Right renal cortex interstitium (tissue), 3 donors: ENCODE measurements around the gene ZNF644. TPM values are rescaled to one million over a fixed set of nuclear protein-coding genes. Genes with fewer than 3 reads are reported as not detected.
"Not testable (repeated sequence)": the region's sequence is repeated elsewhere in the genome, so short reads cannot be mapped to it uniquely, and the experiment has no call there.

ENCODE experiments used
- DNase-seq, 3 donors: peaks; one replicate each; pipeline ENCODE4 v3.0.0-alpha.2; 2013; ENCODE audit warnings: low read depth in 3 of 3, low spot score in 2 of 3
- polyA plus RNA-seq, 3 donors: library from polyadenylated mRNA; unstranded; fragments of 120-200 nt; gene quantifications; one replicate each; pipeline ENCODE4 v1.2.1, GENCODE V29; 2013; ENCODE audit not compliant: insufficient read length in 3 of 3

Gene ZNF644
- 10 to 100 TPM; 65.6 to 76.7 (median 75.9) TPM for polyA plus RNA-seq

- peak; percentile 56 to 77 (median 75) for DNase-seq
These were observed at the start of gene ZNF644 for GRCh38 chr1:91021686-91022517. Gene ZNF644 (minus strand): TSS chr1:91022035. CDS start chr1:90982353, 39,682 bp downstream.

DNA sequence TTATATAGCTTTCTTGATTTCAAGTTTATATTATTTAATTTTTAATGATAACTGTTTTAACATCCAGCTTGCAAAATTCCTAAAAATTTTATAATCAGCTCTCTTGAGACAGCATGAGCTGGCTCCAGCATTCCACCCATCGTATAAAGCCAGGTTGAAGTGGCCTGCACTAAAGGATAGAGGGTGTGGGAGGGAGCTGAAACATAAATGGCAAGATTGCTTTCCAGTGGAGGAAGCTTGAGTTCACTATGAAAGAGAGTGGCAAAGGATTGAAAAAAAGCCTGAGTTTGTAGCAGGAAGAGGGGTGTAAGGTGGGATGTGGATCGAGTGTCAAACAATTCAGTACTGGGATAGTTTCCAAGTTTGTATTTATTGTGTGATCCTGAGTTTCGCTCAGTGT is 48.5 kb upstream of the ZNF644 start:
- no peak for DNase-seq

- no peak for DNase-seq
These were observed 44.7 kb upstream of the ZNF644 start for GRCh38 chr1:91066538-91066937.

- no peak for DNase-seq
These were observed 43.5 kb upstream of the ZNF644 start for GRCh38 chr1:91065337-91065736.

DNA sequence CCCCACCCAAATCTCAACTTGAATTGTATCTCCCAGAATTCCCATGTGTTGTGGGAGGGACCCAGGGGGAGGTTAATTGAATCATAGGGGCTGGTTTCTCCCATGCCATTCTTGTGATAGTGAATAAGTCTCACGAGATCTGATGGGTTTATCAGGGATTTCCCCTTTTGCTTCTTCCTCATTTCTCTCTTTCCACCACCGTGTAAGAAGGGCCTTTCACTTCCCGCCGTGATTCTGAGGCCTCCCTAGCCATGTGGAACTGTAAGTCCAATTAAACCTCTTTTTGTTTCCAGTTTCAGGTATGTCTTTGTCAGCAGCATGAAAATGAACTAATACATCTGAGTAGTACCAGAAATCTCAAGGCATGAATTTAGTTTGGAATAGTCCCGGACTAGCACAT is 41.6 kb upstream of the ZNF644 start:
- DNase-seq: not testable (repeated sequence)

DNA sequence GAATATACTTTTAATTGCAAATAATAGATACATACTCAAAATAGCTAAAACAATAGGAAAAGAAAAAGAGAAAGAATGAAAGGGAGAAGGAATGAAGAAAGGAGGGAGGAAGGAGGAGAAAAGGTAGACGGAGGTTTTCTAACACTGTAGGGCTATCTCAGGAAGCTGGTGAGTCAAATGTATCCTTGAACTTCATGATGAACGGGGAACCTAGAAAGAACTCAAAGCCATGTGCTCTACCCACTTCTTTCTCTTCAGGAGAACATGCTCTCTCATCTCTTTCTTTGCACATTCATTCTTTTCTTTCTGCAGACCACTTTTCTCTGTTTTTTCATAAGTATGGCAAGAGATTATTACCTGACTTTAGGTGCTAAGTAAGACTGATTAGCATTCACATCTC is 37.3 kb upstream of the ZNF644 start:
- DNase-seq: no peak

DNA sequence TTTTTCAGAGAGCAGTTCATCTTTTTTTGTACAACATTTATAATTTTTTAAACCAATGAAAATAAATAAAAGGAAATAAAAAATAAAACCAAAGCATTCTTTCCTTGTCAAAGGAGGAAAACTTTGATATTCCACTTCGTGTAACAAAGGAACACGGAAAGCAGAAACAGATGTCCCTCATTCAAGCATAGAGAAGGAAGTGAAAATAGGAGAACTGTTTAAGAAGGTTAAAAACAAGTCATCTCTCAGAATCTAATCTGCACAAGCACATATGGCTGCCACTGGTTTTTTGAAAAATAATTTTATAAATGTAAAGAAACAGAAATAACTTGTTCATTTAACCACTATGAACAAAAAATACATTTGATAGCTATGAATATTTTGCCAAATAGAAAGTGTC is 35.9 kb upstream of the ZNF644 start:
- no peak for DNase-seq

DNA sequence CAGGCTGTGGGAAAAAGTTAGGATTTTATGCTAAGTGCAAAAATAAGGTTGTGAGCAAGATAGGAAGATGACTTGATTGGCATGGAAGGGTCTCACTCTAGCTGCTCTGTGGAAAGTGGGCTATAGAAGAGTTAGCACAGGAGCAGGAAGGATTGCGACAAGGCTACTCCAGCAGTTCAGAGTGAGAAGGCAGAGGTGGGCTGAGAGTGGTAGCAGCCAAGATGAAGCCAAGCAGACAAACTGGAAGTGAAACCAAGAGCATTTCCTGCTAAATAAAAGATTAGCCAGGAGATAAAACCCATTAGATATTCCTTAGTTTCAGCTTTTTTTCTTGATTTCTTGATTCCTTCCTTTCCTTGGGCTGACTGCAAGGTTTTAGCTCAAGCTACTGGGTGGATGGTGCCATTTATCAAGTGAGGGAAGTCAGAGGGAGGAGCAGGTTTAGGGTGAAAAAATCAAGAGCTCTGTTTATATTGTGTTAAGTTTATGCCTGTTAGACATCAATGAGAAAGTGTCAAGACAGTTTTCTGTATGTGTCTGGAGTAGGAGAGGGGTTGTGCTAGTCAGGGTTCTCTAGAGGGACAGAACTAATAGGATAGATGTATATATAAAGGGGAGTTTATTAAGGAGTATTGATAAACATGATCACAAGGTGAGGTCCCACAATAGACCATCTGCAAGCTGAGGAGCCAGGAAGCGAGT is 33.1 kb upstream of the ZNF644 start:
- no peak for DNase-seq

GRCh38 chr1:91053630-91054029 is 31.8 kb upstream of the ZNF644 start:
- no peak for DNase-seq

DNA sequence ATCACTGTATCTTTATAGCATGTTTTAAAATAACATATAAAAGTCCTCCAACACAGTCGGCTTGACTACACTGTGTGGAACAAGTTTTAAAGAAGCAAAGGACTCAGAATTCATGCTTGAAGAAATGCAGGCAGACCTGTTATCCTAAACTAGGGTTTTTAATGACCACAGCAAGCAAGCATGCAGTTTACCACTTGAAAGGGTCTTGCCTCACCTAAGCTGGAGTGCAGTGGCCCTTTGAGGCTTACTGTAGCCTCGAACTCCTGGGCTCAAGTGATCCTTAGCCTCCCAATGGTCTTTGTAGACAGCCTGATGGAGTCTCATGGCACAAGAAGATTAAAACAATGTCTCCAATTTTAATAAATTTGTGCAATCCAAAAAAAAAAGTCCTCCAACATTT is 27.7 kb upstream of the ZNF644 start:
- DNase-seq: not testable (repeated sequence)

GRCh38 chr1:91046766-91047165 is 24.9 kb upstream of the ZNF644 start:
- no peak for DNase-seq

DNA sequence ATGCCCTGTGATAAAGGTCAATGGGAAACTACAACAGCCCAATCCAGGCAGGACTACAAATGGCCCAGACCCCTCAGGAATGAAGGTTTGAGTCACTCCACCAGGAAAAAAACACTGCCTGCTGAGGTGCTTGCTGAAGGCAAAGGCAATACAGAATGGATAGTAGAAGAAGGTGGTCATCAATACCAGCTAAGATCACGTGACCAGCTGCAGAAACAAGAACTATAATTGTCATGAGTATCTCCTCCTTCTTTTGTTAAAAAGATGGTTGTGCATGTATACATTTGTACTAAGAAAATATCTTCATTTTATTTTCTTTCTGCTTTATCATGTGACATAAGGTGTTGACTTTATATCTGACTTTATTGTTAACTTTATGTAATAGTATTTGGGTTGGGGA is 23.4 kb upstream of the ZNF644 start:
- DNase-seq: no peak

GRCh38 chr1:91044776-91045175 is 22.9 kb upstream of the ZNF644 start:
- DNase-seq: not testable (repeated sequence)

DNA sequence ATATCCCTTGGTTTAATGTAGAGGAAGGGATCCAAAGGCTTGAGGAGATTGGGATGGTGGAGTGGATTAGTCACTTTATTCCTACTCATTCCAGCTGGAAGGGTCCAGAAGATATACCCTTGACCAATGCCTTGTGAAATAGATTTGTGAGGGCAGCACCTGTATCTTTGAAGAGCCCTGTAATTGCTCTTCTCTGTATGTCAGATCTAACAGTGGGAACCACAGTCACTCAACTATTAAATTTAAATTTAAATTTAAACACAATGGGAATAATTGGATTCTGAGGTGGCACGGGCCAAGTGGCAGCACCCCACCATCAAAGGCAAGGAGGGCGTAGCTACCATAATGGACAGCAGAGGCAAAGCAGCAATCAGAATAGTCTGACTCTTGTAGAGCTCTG is 20.5 kb upstream of the ZNF644 start:
- not testable (repeated sequence) for DNase-seq

DNA sequence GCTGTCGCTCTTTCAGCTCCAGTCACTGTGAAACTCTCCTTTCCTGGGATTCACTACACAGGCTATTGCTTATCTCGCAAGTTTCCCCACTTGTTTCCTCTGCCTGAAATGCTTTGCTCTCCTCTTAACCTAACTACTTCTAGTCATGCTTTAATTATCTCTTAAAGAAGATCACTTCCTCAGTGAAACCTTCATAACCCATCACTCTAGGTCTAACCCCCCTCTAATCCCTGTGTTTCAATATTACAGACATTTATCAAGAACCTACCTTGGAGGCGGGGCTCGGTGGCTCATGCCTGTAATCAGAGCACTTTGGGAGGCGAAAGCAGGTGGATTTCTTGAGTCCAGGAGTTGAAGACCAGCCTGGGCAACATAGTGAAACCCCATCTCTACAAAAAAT is 16.7 kb upstream of the ZNF644 start:
- no peak for DNase-seq

DNA sequence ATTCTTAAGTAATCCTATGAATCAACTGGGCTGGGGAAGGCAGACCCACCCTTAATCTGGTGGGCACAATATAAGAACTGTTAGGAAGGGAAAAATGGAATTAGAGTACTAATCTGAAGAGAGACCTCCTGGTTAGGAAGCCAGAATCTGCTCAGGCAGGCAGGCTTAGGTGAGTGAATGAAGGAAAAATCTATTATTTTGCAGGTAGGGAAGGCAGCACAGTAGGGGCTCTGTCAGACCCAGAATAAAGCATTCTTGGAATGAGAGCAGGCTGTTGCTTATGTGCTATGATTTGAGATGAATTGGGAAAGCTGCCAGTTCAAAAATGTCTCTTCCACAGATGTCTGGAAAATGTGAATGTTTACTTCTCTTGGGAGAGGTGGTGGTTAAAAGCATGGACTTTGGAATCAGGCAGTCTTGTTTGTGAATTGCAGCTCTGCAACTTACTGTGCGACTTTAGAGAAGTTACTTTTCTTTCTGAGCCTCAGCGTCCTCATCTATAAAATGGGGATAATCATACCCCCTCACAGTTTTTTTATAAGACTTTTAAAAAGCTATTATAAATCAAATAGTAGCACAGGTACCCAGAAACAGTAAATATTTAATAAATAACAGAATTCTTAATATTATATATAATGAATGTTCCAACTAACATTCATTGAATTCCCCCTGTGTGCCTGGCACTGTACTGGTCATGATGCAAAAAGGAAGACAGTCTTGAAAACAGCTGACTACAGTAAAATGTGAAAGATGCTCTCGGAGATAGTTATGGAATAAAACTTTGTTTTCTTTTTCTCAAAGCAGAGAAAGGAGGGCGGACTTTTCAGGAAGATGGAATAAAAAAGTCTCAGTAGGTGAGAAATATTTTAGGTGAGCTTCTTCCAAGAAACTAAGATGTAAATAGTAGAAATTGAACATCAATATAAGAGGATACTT is 15.3 kb upstream of the ZNF644 start:
- no peak for DNase-seq

DNA sequence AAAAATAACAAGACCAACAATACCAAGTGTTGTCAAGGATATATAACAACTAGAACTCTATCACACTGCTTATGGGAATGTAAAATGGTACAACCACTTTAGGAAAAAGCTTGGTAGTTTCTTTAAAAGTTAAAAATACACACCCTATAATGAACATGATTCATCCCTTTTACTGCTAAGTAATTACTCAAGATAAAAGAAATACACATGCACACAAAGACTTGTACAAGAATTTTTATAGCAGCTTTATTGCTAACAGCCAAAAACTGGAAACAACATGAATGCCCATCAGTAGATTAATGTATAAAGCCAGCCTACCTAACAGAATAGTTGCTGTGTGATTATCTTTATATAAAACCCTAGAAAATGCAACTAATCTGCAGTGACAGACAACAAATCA is 10.5 kb upstream of the ZNF644 start:
- no peak for DNase-seq

- no peak for DNase-seq
These were observed 9.2 kb upstream of the ZNF644 start for GRCh38 chr1:91031081-91031480.

DNA sequence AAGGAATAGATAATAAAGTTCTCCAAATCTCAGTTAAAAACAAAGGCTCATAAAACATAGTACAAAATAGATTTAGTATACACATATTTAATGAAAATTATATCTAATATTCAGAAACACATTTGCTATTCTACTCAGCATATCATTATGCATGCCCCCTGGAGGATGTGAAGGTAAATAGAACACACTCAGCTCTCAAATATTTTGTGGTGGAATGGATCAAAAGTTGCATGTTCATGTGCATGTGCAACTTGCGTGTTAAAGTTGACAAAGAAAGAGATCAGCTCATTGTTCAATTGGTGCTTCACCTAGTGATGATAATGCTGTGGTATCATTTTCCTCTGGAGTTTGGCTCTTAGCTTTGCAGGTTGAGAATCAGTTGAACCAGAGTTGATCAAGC is 4.9 kb upstream of the ZNF644 start:
- DNase-seq: no peak

- DNase-seq: no peak
These were observed 4.5 kb upstream of the ZNF644 start for GRCh38 chr1:91026320-91026719.
